HepG2 (cell line): Measurements from ENCODE around the gene TCTN2. TPM values are rescaled to one million over a fixed set of nuclear protein-coding genes. Genes with fewer than 3 reads are reported as not detected.

Experiments used
- FOXP4 ChIP-seq: sonication (generic); formaldehyde crosslinking; IDR thresholded peaks from 2 replicates; pipeline ENCODE4 v1.4.0; 2020; ENCODE audit warnings: missing genetic modification reagents
- HCFC1 ChIP-seq: fragments of 150-350 bp; IDR thresholded peaks from 2 replicates; pipeline ENCODE4 v1.6.1; 2014; ENCODE audit warnings: low read depth, low read length
- HNF1B ChIP-seq: sonication (generic); formaldehyde crosslinking; IDR thresholded peaks from 2 replicates; pipeline ENCODE4 v1.5.1; 2020; ENCODE audit warnings: mild to moderate bottlenecking, moderate library complexity, missing genetic modification reagents
- KDM5B ChIP-seq: sonication (generic); formaldehyde crosslinking; IDR thresholded peaks from 2 replicates; pipeline ENCODE4 v1.4.0; 2020; ENCODE audit warnings: missing genetic modification reagents, mild to moderate bottlenecking, borderline replicate concordance
- MED13 ChIP-seq: sonication (generic); formaldehyde crosslinking; IDR thresholded peaks from 2 replicates; pipeline ENCODE4 v1.5.0; 2020; ENCODE audit warnings: missing genetic modification reagents
- PHB2 ChIP-seq: fragments of 450-650 bp; IDR thresholded peaks from 2 replicates; pipeline ENCODE4 v1.6.1; 2018; ENCODE audit not compliant: partially characterized antibody
- PTBP1 ChIP-seq: fragments of 200-400 bp; formaldehyde crosslinking; IDR thresholded peaks from 2 replicates; pipeline ENCODE4 v1.6.1; 2018; ENCODE audit warnings: low read length, low read depth; ENCODE audit not compliant: poor library complexity, severe bottlenecking
- THAP9 ChIP-seq: sonication (generic); formaldehyde crosslinking; IDR thresholded peaks from 2 replicates; pipeline ENCODE4; 2020; ENCODE audit warnings: missing genetic modification reagents, mild to moderate bottlenecking, borderline replicate concordance
- ZBTB40 ChIP-seq, 2 experiments: fragments of 450-650 bp in 1 of 2; sonication (generic) in 1 of 2; formaldehyde crosslinking in 1 of 2; IDR thresholded peaks; 2 replicates each; pipeline versions ENCODE4 v1.6.1 to v1.8.0; 2016 to 2022; ENCODE audit warnings: antibody characterized with exemption in 1 of 2, mild to moderate bottlenecking in 1 of 2, missing genetic modification reagents in 1 of 2
- ZNF496 ChIP-seq: sonication (generic); formaldehyde crosslinking; IDR thresholded peaks from 2 replicates; pipeline ENCODE4 v1.8.1; 2023; ENCODE audit warnings: mild to moderate bottlenecking, moderate library complexity, missing genetic modification reagents; ENCODE audit not compliant: insufficient replicate concordance
- ZNF644 ChIP-seq: IDR thresholded peaks from 2 replicates; pipeline ENCODE4 v1.6.1; 2016; ENCODE audit warnings: low read depth
- polyA plus RNA-seq, 8 experiments: library from polyadenylated mRNA; depleted of rRNA in 3 of 8; stranded (reverse) in 7 of 8; unstranded in 1 of 8; fragments of >200 nt; fragmentation: Illumina TruSeq in 4 of 8; extraction: Trizol in 4 of 8; gene quantifications; 2 replicates each; pipeline versions ENCODE4 v1.2.1 to v1.2.3, GENCODE V29; 2011 to 2016; ENCODE audit warnings: low read depth in 4 of 8, missing spikeins in 1 of 8, mixed read lengths in 1 of 8; ENCODE audit not compliant: insufficient read depth in 1 of 8
- total RNA-seq, 5 experiments: library from RNA; depleted of rRNA; stranded (reverse); fragments of >200 nt; fragmentation: Illumina TruSeq; extraction: Trizol; gene quantifications; 2 replicates each; pipeline ENCODE4 v1.2.3, GENCODE V29; 2016; ENCODE audit warnings: low read depth in 1 of 5

The TCTN2 gene
- total and polyA plus RNA-seq, 2 of the 13 experiments (the other 11 are each of a cell fraction or from before 2014, with no cell fraction given): 5.0 to 8.1 TPM

- TF ChIP-seq THAP9 (CRISPR knock-in tag): peak; percentile 96; the same call in 1 of the 2 replicates
- peak; percentile 80; the same call in 1 of the 2 replicates for TF ChIP-seq MED13
- peak; percentile 36 for TF ChIP-seq PTBP1
- TF ChIP-seq ZNF496: no peak
- peak; percentile 95 for TF ChIP-seq HCFC1
- no peak for TF ChIP-seq ZNF644
- peak; percentile 78; the same call in 1 of the 2 replicates for TF ChIP-seq FOXP4
- no peak for TF ChIP-seq PHB2
- TF ChIP-seq ZBTB40 (IDR thresholded peaks at IDR 0.05): peak; percentile 96
- TF ChIP-seq ZBTB40 (CRISPR knock-in tag; IDR thresholded peaks at IDR 0.05): peak; percentile 59; the same call in 1 of the 2 replicates
- TF ChIP-seq HNF1B (CRISPR knock-in tag): peak; percentile 94
- TF ChIP-seq KDM5B (CRISPR knock-in tag): peak; percentile 92; the same call in 1 of the 2 replicates
Observed at GRCh38 chr12:123633379-123634141, 37.4 kb upstream of the TCTN2 start, which contains the start of the genes EIF2B1 and GTF2H3 (continued).
